SK-N-SH (cell line): ENCODE data around the gene TAB2. TPM values are rescaled to one million over a fixed set of nuclear protein-coding genes. Genes with fewer than 3 reads are reported as not detected.

ENCODE experiments used
- CTCF ChIA-PET: fragments of 300-600, 350-600 bp; formaldehyde crosslinking; extraction: SDS; loops from one replicate; lab custom pipeline; 2021; lab: Yijun Ruan, JAX
- POLR2A ChIA-PET: fragments of 350-600 bp; sonication (Branson Sonifier 250); formaldehyde crosslinking; extraction: SDS; loops from one replicate; lab custom pipeline; 2020; ENCODE audit warnings: antibody characterized with exemption, inconsistent platforms; lab: Yijun Ruan, JAX
- DNase-seq: peaks from one replicate; pipeline ENCODE4 v3.0.0; 2012
- H2AFZ ChIP-seq: fragments of 200-600 bp; sonication (generic); 2 replicates; pipeline ENCODE4 v1.8.1; 2016; ENCODE audit warnings: antibody characterized with exemption, mild to moderate bottlenecking, low read depth
- H3F3A ChIP-seq: fragments of 200-600 bp; sonication (generic); replicated peaks from 2 replicates; pipeline ENCODE3; 2016; ENCODE audit warnings: antibody characterized with exemption, mild to moderate bottlenecking; ENCODE audit not compliant: insufficient read depth
- H3K27ac ChIP-seq, 2 experiments: fragments of 200-500 bp in 1 of 2; fragments of 200-600 bp in 1 of 2; sonication (Bioruptor generic) in 1 of 2; sonication (generic), shearing (Covaris generic) in 1 of 2; 2 replicates each; pipeline versions ENCODE4 v1.5.1 to v1.6.1; 2014 to 2016; ENCODE audit warnings: low read depth in 2 of 2, inconsistent platforms in 1 of 2, low read length in 1 of 2, mild to moderate bottlenecking in 1 of 2, mixed read lengths in 1 of 2
- H3K27me3 ChIP-seq: fragments of 200-600 bp; sonication (generic), shearing (Covaris generic); 2 replicates; pipeline ENCODE4 v1.6.1; 2016; ENCODE audit warnings: mixed run types; ENCODE audit not compliant: insufficient read depth
- H3K36me3 ChIP-seq, 2 experiments: fragments of 200-500 bp in 1 of 2; fragments of 200-600 bp in 1 of 2; sonication (Bioruptor generic) in 1 of 2; sonication (generic) in 1 of 2; replicated peaks in 1 of 2; 2 replicates each; pipeline versions ENCODE3 to v1.5.1; 2014 to 2016; ENCODE audit warnings: low read length in 1 of 2, mild to moderate bottlenecking in 1 of 2; ENCODE audit not compliant: insufficient read depth in 2 of 2, control insufficient read depth in 1 of 2
- H3K4me1 ChIP-seq, 2 experiments: fragments of 200-500 bp in 1 of 2; fragments of 200-600 bp in 1 of 2; sonication (Bioruptor generic) in 1 of 2; sonication (generic), shearing (Covaris generic) in 1 of 2; 2 replicates each; pipeline versions ENCODE4 v1.5.1 to v1.6.1; 2014 to 2016; ENCODE audit warnings: low read depth in 1 of 2, low read length in 1 of 2, mixed run types in 1 of 2; ENCODE audit not compliant: insufficient read depth in 2 of 2, control insufficient read depth in 1 of 2
- H3K4me2 ChIP-seq: fragments of 200-600 bp; sonication (generic), shearing (Covaris generic); 2 replicates; pipeline ENCODE4 v1.6.1; 2017; ENCODE audit warnings: mixed run types
- H3K4me3 ChIP-seq, 2 experiments: fragments of 200-500 bp in 1 of 2; fragments of 200-600 bp in 1 of 2; sonication (Bioruptor generic) in 1 of 2; sonication (generic), shearing (Covaris generic) in 1 of 2; 2 replicates each; pipeline versions ENCODE4 v1.5.1 to v1.8.1; 2014 to 2016; ENCODE audit warnings: low read depth in 2 of 2, inconsistent platforms in 1 of 2, low read length in 1 of 2, mild to moderate bottlenecking in 1 of 2, mixed read lengths in 1 of 2, moderate library complexity in 1 of 2
- H3K79me2 ChIP-seq: fragments of 200-600 bp; sonication (generic); 2 replicates; pipeline ENCODE4 v1.8.1; 2017; ENCODE audit warnings: mild to moderate bottlenecking; ENCODE audit not compliant: insufficient read depth
- H3K9ac ChIP-seq: fragments of 200-600 bp; sonication (generic); 2 replicates; pipeline ENCODE4 v1.6.1; 2017; ENCODE audit warnings: mixed run types
- H3K9me2 ChIP-seq: fragments of 200-600 bp; sonication (generic); 2 replicates; pipeline ENCODE4 v1.6.1; 2017; ENCODE audit warnings: mixed run types
- H3K9me3 ChIP-seq: fragments of 200-600 bp; sonication (generic); 2 replicates; pipeline ENCODE4 v1.6.1; 2017; ENCODE audit warnings: mixed run types, mild to moderate bottlenecking, moderate library complexity
- H4K20me1 ChIP-seq: fragments of 200-600 bp; sonication (generic); 2 replicates; pipeline ENCODE4 v1.6.1; 2017; ENCODE audit warnings: mild to moderate bottlenecking, mixed run types; ENCODE audit not compliant: insufficient read depth
- CHD2 ChIP-seq: fragments of 150-350 bp; IDR thresholded peaks from 2 replicates; pipeline ENCODE4 v1.6.1; 2018; ENCODE audit warnings: low read length; ENCODE audit not compliant: partially characterized antibody
- ELF1 ChIP-seq: IDR thresholded peaks from 2 replicates; pipeline ENCODE4 v1.4.0; 2012
- FOXM1 ChIP-seq: IDR thresholded peaks from 2 replicates; pipeline ENCODE4 v1.4.0; 2012; ENCODE audit warnings: low read depth, mild to moderate bottlenecking
- MEF2A ChIP-seq: IDR thresholded peaks from 2 replicates; pipeline ENCODE4 v1.4.0; 2012; ENCODE audit warnings: low read depth, borderline replicate concordance
- NFIC ChIP-seq: IDR thresholded peaks from 2 replicates; pipeline ENCODE4 v1.4.0; 2012; ENCODE audit warnings: borderline replicate concordance
- RFX5 ChIP-seq: IDR thresholded peaks from 2 replicates; pipeline ENCODE4 v1.6.1; 2012; ENCODE audit warnings: mild to moderate bottlenecking, improper control_type of control experiment, low read length
- RXRA ChIP-seq: IDR thresholded peaks from 2 replicates; pipeline ENCODE4 v1.4.0; 2012; ENCODE audit warnings: low read depth, mild to moderate bottlenecking, borderline replicate concordance
- SIN3A ChIP-seq: IDR thresholded peaks from 2 replicates; pipeline ENCODE4 v1.6.1; 2012; ENCODE audit warnings: low read depth, mild to moderate bottlenecking, low read length, moderate library complexity, borderline replicate concordance
- TEAD4 ChIP-seq: IDR thresholded peaks from 2 replicates; pipeline ENCODE4 v1.4.0; 2012; ENCODE audit warnings: mild to moderate bottlenecking, borderline replicate concordance; ENCODE audit not compliant: insufficient read depth
- YY1 ChIP-seq: IDR thresholded peaks from 2 replicates; pipeline ENCODE4 v1.4.0; 2012; ENCODE audit warnings: low read depth, mild to moderate bottlenecking
- WGBS: methylation state at CpG from one replicate; pipeline ENCODE4 v1.1.6; 2017; ENCODE audit warnings: low lambda C conversion rate; 5-methylcytosine and 5-hydroxymethylcytosine counted together
- polyA plus RNA-seq, 3 experiments: library from polyadenylated mRNA; depleted of rRNA; stranded (reverse); fragments of >200 nt; gene quantifications; 2 replicates each; pipeline ENCODE4 v1.2.3, GENCODE V29; 2012
- TF ChIP-seq, protein P1 (sequence below): fragments of 200-600 bp; sonication (generic); IDR thresholded peaks from 2 replicates; pipeline ENCODE4 v1.6.1; 2017; ENCODE audit warnings: antibody characterized with exemption, mild to moderate bottlenecking, moderate library complexity
- TF ChIP-seq, protein P2 (sequence below): fragments of 150-350 bp; IDR thresholded peaks from 2 replicates; pipeline ENCODE4 v1.6.1; 2016; ENCODE audit warnings: mild to moderate bottlenecking, low read depth, low read length
- TF ChIP-seq, protein P3 (sequence below): IDR thresholded peaks from 2 replicates; pipeline ENCODE4 v1.4.0; 2012; ENCODE audit warnings: low read depth
- TF ChIP-seq, protein P4 (sequence below): IDR thresholded peaks from 2 replicates; pipeline ENCODE4 v1.4.0; 2012; ENCODE audit warnings: low read depth, borderline replicate concordance
- TF ChIP-seq, protein P5 (sequence below): fragments of 150-350 bp; IDR thresholded peaks from 2 replicates; pipeline ENCODE4 v1.6.1; 2017; ENCODE audit warnings: antibody characterized with exemption, low read length, low read depth, borderline replicate concordance

Gene TAB2
- polyA plus RNA-seq, 1 of the 3 experiments (the other 2 are of a cell fraction): 24.4 TPM

DNA sequence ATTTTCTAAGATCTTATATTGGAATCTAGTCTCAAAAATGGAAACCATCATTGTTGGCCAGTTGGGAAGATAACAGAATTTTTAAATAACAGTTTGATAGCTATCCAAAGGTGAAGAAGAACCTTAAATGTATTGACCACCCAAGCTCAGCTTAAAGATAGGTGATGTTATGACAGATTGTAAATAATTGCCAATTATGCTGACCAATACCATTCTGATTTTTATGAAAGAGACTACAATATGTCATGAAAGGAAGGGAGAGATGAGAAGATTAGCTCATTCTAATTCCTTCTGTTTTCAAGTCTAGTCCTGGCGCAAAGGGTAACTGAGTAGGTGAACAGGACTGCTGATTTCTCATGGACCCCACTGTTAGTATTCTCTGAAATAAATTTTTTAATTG lies 5.7 kb upstream of the TAB2 start:
- H3K27me3 ChIP-seq: no peaks in the 10 kb centered on the region
- no peak overlapping the region for H2AFZ ChIP-seq
- H3K4me1 ChIP-seq: peaks cover 0 to 4% of the 10 kb centered on the region in 2 experiments; a peak in 1 of 4 replicates
- no peak for DNase-seq
- no peaks in the 10 kb centered on the region for H4K20me1 ChIP-seq
- no peaks in the 10 kb centered on the region for H3K36me3 ChIP-seq
- H3F3A ChIP-seq: peaks cover 5% of the 10 kb centered on the region
- WGBS: 85% methylated on average over 1 of the region's 1 CpG
- no peak overlapping the region for H3K4me3 ChIP-seq
- H3K9me3 ChIP-seq: no peaks in the 10 kb centered on the region
- no peak overlapping the region for H3K4me2 ChIP-seq
- no peak overlapping the region for H3K9ac ChIP-seq
- peaks cover 6% of the 10 kb centered on the region; the same call in 1 of the 2 replicates for H3K79me2 ChIP-seq
- no peak for TF ChIP-seq MEF2A
- no peak overlapping the region for H3K27ac ChIP-seq
- ChIA-PET CTCF (interaction anchor here (0.9 kb wide), 1 partner anchor 234 kb away, joined by 3 read pairs; the partner anchor contains the start of gene PPIL4), POLR2A (no interaction called here)
- H3K9me2 ChIP-seq: no peaks in the 10 kb centered on the region

DNA sequence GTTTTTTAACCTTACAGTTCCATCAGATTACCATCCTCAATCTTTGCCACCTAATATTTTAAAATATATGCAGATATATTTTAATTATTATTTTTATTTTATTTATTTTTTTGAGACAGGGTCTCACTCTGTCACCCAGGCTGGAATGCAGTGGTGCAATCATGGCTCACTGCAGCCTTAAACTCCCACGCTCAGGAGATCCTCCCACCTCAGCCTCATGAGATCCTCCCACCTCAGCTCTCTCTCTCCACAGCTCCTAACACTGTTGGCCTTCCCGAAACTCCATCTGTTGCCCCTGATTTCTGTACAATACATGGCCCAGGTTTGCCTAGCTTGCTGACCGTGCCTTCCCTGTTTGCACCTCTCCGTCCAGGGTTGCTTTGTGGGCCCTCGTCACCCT lies 4.4 kb upstream of the TAB2 start:
- Histone ChIP-seq H3K4me2 (no peak overlapping the region), H3K9ac (no peak overlapping the region), H3K9me2 (no peaks in the 10 kb centered on the region), H3K4me1 (peaks cover 0 to 4% of the 10 kb centered on the region in 2 experiments; a peak in 1 of 4 replicates), H3K27ac (no peak overlapping the region), H2AFZ (no peak overlapping the region), H4K20me1 (no peaks in the 10 kb centered on the region), H3K79me2 (peaks cover 10% of the 10 kb centered on the region; the same call in 1 of the 2 replicates), H3K36me3 (no peaks in the 10 kb centered on the region), H3K9me3 (no peaks in the 10 kb centered on the region), H3K4me3 (no peak overlapping the region), H3K27me3 (no peaks in the 10 kb centered on the region), H3F3A (peaks cover 5% of the 10 kb centered on the region)
- no peak for DNase-seq
- ChIA-PET POLR2A (no interaction called here), CTCF (interaction anchor here (0.8 to 1.2 kb wide), 2 partner anchors 119 to 204 kb away, joined by 3 read pairs; no protein-coding TSS in a partner anchor)
- 98% methylated on average over 4 of the region's 5 CpGs for WGBS
- no peak for TF ChIP-seq CHD2
- TF ChIP-seq, protein P1, sequence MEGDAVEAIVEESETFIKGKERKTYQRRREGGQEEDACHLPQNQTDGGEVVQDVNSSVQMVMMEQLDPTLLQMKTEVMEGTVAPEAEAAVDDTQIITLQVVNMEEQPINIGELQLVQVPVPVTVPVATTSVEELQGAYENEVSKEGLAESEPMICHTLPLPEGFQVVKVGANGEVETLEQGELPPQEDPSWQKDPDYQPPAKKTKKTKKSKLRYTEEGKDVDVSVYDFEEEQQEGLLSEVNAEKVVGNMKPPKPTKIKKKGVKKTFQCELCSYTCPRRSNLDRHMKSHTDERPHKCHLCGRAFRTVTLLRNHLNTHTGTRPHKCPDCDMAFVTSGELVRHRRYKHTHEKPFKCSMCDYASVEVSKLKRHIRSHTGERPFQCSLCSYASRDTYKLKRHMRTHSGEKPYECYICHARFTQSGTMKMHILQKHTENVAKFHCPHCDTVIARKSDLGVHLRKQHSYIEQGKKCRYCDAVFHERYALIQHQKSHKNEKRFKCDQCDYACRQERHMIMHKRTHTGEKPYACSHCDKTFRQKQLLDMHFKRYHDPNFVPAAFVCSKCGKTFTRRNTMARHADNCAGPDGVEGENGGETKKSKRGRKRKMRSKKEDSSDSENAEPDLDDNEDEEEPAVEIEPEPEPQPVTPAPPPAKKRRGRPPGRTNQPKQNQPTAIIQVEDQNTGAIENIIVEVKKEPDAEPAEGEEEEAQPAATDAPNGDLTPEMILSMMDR: no peak
- TF ChIP-seq FOXM1: no peak
- no peak for TF ChIP-seq TEAD4
- TF ChIP-seq RFX5: no peak
- TF ChIP-seq, protein P2, sequence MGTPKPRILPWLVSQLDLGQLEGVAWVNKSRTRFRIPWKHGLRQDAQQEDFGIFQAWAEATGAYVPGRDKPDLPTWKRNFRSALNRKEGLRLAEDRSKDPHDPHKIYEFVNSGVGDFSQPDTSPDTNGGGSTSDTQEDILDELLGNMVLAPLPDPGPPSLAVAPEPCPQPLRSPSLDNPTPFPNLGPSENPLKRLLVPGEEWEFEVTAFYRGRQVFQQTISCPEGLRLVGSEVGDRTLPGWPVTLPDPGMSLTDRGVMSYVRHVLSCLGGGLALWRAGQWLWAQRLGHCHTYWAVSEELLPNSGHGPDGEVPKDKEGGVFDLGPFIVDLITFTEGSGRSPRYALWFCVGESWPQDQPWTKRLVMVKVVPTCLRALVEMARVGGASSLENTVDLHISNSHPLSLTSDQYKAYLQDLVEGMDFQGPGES: no peak
- no peak for TF ChIP-seq YY1
- TF ChIP-seq, protein P3, sequence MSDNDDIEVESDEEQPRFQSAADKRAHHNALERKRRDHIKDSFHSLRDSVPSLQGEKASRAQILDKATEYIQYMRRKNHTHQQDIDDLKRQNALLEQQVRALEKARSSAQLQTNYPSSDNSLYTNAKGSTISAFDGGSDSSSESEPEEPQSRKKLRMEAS: no peak
- no peak for TF ChIP-seq NFIC
- TF ChIP-seq ELF1: no peak
- TF ChIP-seq, protein P4, sequence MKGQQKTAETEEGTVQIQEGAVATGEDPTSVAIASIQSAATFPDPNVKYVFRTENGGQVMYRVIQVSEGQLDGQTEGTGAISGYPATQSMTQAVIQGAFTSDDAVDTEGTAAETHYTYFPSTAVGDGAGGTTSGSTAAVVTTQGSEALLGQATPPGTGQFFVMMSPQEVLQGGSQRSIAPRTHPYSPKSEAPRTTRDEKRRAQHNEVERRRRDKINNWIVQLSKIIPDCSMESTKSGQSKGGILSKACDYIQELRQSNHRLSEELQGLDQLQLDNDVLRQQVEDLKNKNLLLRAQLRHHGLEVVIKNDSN: no peak
- no peak for TF ChIP-seq RXRA
- TF ChIP-seq, protein P5, sequence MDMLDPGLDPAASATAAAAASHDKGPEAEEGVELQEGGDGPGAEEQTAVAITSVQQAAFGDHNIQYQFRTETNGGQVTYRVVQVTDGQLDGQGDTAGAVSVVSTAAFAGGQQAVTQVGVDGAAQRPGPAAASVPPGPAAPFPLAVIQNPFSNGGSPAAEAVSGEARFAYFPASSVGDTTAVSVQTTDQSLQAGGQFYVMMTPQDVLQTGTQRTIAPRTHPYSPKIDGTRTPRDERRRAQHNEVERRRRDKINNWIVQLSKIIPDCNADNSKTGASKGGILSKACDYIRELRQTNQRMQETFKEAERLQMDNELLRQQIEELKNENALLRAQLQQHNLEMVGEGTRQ: no peak
- no peak for TF ChIP-seq SIN3A
